ENCODE measurements around the gene MALRD1.

- TF ChIP-seq, protein P1, sequence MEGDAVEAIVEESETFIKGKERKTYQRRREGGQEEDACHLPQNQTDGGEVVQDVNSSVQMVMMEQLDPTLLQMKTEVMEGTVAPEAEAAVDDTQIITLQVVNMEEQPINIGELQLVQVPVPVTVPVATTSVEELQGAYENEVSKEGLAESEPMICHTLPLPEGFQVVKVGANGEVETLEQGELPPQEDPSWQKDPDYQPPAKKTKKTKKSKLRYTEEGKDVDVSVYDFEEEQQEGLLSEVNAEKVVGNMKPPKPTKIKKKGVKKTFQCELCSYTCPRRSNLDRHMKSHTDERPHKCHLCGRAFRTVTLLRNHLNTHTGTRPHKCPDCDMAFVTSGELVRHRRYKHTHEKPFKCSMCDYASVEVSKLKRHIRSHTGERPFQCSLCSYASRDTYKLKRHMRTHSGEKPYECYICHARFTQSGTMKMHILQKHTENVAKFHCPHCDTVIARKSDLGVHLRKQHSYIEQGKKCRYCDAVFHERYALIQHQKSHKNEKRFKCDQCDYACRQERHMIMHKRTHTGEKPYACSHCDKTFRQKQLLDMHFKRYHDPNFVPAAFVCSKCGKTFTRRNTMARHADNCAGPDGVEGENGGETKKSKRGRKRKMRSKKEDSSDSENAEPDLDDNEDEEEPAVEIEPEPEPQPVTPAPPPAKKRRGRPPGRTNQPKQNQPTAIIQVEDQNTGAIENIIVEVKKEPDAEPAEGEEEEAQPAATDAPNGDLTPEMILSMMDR (IDR thresholded peaks at IDR 0.05) = no peak
- TF ChIP-seq EP300 (IDR thresholded peaks at IDR 0.05) = no peak
- TF ChIP-seq POLR2A (IDR thresholded peaks at IDR 0.05) = no peak
- no peak for TF ChIP-seq POLR2AphosphoS5 (IDR thresholded peaks at IDR 0.05)
Measured at GRCh38 chr10:19048489-19048888, at the start of gene MALRD1.
